Upper lobe of right lung (tissue), 1 donor: Measurements from ENCODE around the gene ZNF366. TPM values are rescaled to one million over a fixed set of nuclear protein-coding genes. Genes with fewer than 3 reads are reported as not detected.

Experiments
- ATAC-seq: fragments of 200-7000 bp; cut with Tn5 transposase; one replicate; pipeline ENCODE4 v1.9.1; 2020; ENCODE audit warnings: mild to moderate bottlenecking, moderate library complexity
- DNase-seq: peaks from one replicate; pipeline ENCODE4 v3.0.0-alpha.2; 2020
- H3K27ac ChIP-seq: fragments of 200-600 bp; one replicate; pipeline ENCODE4 v1.8.0; 2022
- H3K27me3 ChIP-seq: fragments of 200-600 bp; one replicate; pipeline ENCODE4 v1.8.0; 2022; ENCODE audit warnings: mild to moderate bottlenecking
- H3K36me3 ChIP-seq: fragments of 200-600 bp; one replicate; pipeline ENCODE4 v1.8.0; 2022
- H3K4me1 ChIP-seq: fragments of 200-600 bp; one replicate; pipeline ENCODE4 v1.8.0; 2022
- H3K4me3 ChIP-seq: fragments of 200-600 bp; one replicate; pipeline ENCODE4 v1.8.0; 2022; ENCODE audit warnings: mild to moderate bottlenecking
- H3K9me3 ChIP-seq: fragments of 200-600 bp; one replicate; pipeline ENCODE4 v1.8.0; 2022
- CTCF ChIP-seq: fragments of 200-600 bp; IDR thresholded peaks from one replicate; pipeline ENCODE4 v1.8.0; 2022; ENCODE audit warnings: antibody characterized with exemption
- intact Hi-C: fragments of 100-400 bp; cut with DNase I; formaldehyde crosslinking; loops from one replicate; pipeline ENCODE4 v1.11.0; 2022
- total RNA-seq: library from RNA; stranded (reverse); fragmentation: NEBNext Ultra II Directional; extraction: Animal tissue kit (Norgen Biotek cat#: 25700); gene quantifications from one replicate; pipeline ENCODE4 v1.2.1, GENCODE V29; 2021
- donor health status: DM: no; HTN: yes; CAD: no; lungs with severe emphysema.

The ZNF366 gene
- total RNA-seq, 1 donor from 2014 or later: 12.2 TPM

DNA sequence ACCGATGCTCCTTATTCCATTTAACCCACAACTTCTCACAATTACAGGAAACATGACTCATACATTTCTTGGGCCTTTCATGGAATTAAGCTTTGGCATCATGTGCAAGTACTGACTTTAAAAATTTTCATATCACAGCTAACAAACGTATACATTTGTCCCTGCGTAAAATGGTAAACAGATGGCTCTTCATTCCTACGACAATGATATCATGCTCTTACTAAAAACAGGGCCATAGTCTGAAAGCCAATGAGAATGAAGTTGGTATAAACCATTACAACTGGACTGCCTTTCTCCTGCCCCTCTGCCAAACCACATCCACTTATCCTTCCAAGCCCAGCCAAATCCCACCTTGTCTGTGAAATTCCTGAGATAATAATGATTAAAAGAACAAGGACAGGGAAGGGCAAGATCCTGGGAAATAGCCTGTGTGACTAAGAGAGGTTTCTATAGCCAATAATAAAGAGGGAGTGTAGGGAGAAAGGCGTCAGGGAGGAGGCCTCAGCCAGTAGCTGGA, 44.9 kb upstream of the ZNF366 start:
- intact Hi-C loops: no loop called here
- TF ChIP-seq CTCF: no peak
- H3K36me3 ChIP-seq: no peaks in the 10 kb centered on the region
- no peaks in the 10 kb centered on the region for H3K27me3 ChIP-seq
- DNase-seq (no peak), ATAC-seq (no peak)
- H3K4me1 ChIP-seq: peaks cover 11% of the 10 kb centered on the region
- no peaks in the 10 kb centered on the region for H3K9me3 ChIP-seq
- H3K4me3 ChIP-seq: no peak overlapping the region
- H3K27ac ChIP-seq: no peak overlapping the region

GRCh38 chr5:72550595-72550994, 43.4 kb upstream of the ZNF366 start:
- Histone ChIP-seq H3K27ac (no peak overlapping the region), H3K27me3 (no peaks in the 10 kb centered on the region), H3K4me3 (no peak overlapping the region), H3K4me1 (no peaks in the 10 kb centered on the region), H3K9me3 (no peaks in the 10 kb centered on the region), H3K36me3 (no peaks in the 10 kb centered on the region)
- intact Hi-C loops: no loop called here
- no peak for DNase-seq
- no peak for ATAC-seq
- TF ChIP-seq CTCF: no peak

DNA sequence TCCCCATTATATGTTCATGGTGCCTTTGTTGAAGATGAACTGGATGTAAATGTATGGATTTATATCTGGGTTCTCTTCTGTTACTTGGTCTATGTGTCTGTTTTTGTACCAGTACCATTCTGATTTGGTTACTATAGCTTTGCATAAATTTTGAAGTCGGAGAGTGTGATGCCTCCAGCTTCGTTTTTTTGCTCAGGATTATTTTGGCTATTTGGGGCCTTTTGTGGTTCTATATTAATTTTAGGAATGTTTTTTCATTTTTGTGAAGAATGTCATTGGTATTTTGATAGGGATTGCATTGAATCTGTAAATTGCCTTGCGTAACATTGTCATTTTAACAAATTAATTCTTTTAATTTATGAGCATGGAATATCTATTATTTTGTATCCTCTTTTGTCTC, 36.6 kb upstream of the ZNF366 start:
- intact Hi-C loops: no loop called here
- H3K4me1 ChIP-seq: no peaks in the 10 kb centered on the region
- no peak for TF ChIP-seq CTCF
- ATAC-seq (no peak), DNase-seq (no peak)
- H3K4me3 ChIP-seq: no peak overlapping the region
- H3K27ac ChIP-seq: no peak overlapping the region
- H3K36me3 ChIP-seq: no peaks in the 10 kb centered on the region
- H3K27me3 ChIP-seq: no peaks in the 10 kb centered on the region
- no peaks in the 10 kb centered on the region for H3K9me3 ChIP-seq

- H3K27ac ChIP-seq: no peak overlapping the region
- H3K4me1 ChIP-seq: no peaks in the 10 kb centered on the region
- H3K4me3 ChIP-seq: no peak overlapping the region
- no peaks in the 10 kb centered on the region for H3K27me3 ChIP-seq
- ATAC-seq (no peak), DNase-seq (no peak)
- no peaks in the 10 kb centered on the region for H3K9me3 ChIP-seq
- intact Hi-C loops: no loop called here
- TF ChIP-seq CTCF: no peak
- H3K36me3 ChIP-seq: no peaks in the 10 kb centered on the region
Observed at GRCh38 chr5:72543365-72543764, 36.2 kb upstream of the ZNF366 start.

DNA sequence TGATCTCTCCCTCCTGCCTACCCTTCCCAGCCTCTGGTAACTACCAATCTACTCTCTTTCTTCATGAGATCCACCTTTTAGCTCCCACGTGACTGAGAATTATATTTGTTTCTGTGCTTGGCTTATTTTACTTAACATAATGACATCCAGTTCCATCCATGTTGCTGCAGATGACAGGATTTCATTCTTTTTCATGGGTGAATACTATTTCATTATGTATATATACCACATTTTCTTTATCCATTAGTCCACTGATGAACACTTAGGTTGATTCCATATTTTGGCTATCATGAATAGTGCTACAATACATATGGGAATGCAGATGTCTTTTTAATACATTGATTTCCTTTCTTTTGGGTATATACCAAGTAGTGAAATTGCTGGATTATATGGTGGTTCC, 35.5 kb upstream of the ZNF366 start:
- Histone ChIP-seq H3K4me1 (no peaks in the 10 kb centered on the region), H3K27me3 (no peaks in the 10 kb centered on the region), H3K9me3 (no peaks in the 10 kb centered on the region), H3K36me3 (no peaks in the 10 kb centered on the region), H3K27ac (no peak overlapping the region), H3K4me3 (no peak overlapping the region)
- DNase-seq (no peak), ATAC-seq (no peak)
- intact Hi-C loops: no loop called here
- no peak for TF ChIP-seq CTCF

DNA sequence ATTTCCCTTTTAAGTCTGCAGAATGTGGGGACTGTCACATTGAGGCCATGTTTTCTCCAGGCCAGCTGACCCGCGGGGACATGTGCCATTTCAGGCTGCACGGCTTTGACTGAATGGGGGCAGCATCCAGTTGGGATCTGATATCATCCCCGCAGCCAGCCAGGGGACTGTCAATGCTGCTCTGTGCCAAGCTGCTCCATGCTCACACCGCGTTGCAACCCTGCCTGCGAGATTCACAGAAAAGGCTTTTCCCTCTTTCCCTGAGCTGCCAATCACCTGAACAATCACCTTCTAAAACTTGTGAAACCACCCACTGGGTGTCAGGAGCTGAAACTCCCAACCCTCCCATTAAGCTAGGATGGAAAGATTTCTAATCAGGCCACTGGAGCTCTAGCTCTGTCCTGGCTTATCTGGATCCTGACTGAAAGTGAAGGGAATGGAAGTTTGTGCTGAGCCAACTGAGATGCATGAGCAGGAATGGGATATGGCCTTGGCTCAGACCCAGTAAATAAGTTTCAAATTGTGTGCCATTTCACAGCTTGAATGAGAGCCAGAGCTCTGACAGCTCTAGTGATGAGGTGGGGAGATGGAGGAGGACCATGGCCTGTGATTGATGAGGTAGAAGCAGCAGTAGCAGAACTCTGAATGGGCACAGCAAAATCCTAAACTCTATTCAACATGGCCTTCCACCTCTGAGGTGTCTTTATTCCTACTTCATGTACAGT, 34.5 kb upstream of the ZNF366 start:
- ATAC-seq (no peak), DNase-seq (no peak)
- no peak overlapping the region for H3K27ac ChIP-seq
- no peaks in the 10 kb centered on the region for H3K9me3 ChIP-seq
- no peak overlapping the region for H3K4me3 ChIP-seq
- no peaks in the 10 kb centered on the region for H3K36me3 ChIP-seq
- intact Hi-C loops: no loop called here
- no peaks in the 10 kb centered on the region for H3K4me1 ChIP-seq
- TF ChIP-seq CTCF: no peak
- no peaks in the 10 kb centered on the region for H3K27me3 ChIP-seq
